Stimulated activated CD8-positive, alpha-beta memory T cell treated with anti-CD3 and anti-CD28 coated beads, Interleukin-7, amount 100 ng/mL, for 24 hours (primary cell): Measurements from ENCODE around the gene PCNX4.
"Not testable (repeated sequence)": the region's sequence is repeated elsewhere in the genome, so short reads cannot be mapped to it uniquely, and the experiment has no call there.

Source experiments
- DNase-seq: peaks from one replicate; pipeline ENCODE4 v3.0.0-alpha.2; 2020; ENCODE audit warnings: low read depth

Gene PCNX4

GRCh38 chr14:60091550-60092525 is at the start of gene PCNX4:
Gene PCNX4, plus strand, starts transcription at chr14:60091923. Its CDS starts 15,716 bp downstream, at chr14:60107639.
- DNase-seq = peak; percentile 85

DNA sequence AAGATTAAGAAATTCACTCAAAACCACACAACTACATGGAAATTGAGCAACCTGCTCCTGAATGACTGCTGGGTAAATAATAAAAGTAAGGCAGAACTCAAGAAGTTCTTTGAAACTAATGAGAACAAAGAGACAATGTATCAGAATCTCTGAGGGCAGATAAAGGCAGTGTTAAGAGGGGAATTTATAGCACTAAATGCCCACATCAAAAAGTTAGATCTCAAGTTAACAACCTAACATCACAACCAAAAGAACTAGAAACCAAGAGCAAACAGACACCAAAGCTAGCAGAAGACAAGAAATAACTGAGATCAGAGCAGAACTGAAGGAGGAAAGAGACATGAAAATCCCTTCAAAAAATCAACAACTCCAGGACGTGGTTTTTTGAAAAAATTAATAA is 43.7 kb upstream of the PCNX4 start:
- DNase-seq = not testable (repeated sequence)

DNA sequence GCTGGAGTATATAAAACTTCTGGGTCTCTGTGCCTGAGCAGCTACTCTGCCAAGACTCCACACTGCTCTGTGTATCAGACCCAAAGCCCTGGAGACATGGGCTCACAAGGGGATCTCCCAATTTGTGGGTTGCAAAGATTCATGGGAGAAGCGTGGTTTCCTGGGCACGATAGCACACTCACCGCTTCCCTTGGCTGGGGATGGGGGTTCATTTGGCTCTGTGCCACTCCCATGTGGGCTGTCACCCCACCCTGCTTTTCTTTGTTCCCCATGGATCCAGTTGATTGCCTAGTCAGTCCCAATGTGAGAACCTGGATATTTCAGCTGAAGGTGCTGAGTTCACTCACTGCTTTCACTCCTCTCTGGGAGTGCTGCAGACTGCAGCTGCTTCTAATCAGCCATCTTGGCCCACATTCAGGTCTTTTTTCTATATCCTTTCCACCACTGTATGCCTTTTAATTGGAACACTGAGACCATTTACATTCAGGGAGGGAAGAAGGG is 40.0 kb upstream of the PCNX4 start:
- DNase-seq = no peak

DNA sequence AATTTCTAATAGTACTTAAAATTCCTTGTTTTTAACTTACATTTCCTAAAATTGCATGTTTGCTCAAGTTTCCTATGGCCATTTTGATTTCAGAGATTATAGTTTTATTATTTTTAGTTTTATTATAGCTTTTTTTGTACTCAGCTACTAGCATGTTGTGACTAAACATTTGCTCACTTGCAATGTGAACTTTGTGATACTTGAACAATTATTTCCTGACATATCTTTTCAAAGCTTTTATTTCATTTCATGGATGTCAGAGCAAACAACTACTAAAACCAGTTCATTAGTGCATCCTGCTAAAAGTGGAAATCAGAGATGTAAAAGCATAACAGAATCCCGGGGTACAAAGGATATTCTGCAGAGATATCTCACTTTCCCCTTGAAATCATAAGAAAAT is 33.6 kb upstream of the PCNX4 start:
- no peak for DNase-seq

DNA sequence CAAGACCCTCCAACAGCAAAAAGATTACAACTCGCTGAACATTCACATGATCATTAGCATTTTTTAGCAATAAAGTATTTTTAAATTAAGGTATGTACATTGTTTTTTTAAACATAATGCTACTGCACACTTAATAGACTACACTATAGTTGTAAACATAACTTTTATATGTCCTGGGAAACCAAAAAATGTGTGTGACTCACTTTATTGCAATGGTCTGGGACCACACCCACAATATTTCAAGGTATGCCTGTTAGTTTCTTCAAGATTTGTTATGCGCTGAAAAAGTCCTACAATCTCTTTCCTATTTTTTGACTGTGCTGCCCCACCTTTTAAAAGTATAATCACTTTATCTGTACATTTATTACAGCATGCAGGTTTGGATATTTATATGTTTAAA is 30.4 kb upstream of the PCNX4 start:
- DNase-seq = no peak

GRCh38 chr14:60064491-60065072 is 27.1 kb upstream of the PCNX4 start:
- DNase-seq = no peak

GRCh38 chr14:60067882-60068281 is 23.8 kb upstream of the PCNX4 start:
- DNase-seq = no peak

GRCh38 chr14:60079723-60080122 is 12.0 kb upstream of the PCNX4 start:
- DNase-seq = no peak

GRCh38 chr14:60085085-60085484 is 6.6 kb upstream of the PCNX4 start:
- no peak for DNase-seq

DNA sequence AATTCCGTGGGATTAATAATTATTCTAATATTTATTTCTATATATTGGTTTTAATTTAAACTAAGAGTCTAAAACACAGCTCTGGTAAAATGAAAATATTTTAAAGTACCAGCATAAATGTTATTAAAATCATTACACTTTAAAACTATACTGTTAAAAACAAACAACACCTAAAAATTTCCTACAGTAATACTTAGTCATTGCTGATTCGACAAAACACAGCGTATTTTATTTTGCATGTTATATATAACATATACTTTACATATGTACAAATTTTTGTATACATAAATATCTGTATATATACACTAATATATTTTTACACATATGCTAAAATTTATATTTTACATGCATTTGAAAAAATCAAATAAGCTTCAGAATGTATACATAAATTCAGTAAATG is 6.0 kb upstream of the PCNX4 start:
- DNase-seq = no peak

GRCh38 chr14:60087668-60088067 is 4.1 kb upstream of the PCNX4 start:
- no peak for DNase-seq

- no peak for DNase-seq
Observed at GRCh38 chr14:60089221-60089620, 2.5 kb upstream of the PCNX4 start.

DNA sequence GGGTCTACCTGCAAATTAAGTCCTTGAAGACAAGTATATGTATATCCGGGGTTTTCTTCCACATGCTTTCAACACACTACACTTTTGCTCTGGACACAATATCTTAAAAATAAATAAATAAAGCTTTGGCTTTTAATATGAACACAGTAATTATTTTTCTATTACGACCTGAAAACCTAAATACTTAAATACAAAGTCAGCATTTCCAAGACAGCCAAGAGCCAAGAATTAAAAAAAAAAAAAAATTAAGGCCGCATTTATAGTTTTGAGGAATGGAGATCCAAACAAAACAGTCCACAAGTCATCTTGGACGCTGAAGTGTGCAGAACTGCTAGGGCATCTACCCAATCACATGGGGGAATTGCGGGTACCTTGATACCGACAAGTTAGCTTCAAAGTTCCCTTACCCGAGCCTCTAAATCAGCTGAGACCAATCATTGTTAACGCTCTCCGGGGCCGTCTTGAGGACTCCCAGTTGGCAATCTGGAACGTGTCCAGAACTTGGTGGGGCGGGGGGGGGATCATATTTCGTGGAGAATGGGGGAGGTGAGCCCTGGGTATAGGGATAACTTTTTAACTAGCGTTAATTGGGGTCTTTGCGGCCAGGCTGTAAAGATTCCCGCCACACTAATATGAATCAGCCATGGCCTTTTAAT is 731 bp upstream of the PCNX4 start:
- DNase-seq = no peak

- no peak for DNase-seq
Observed at GRCh38 chr14:60092526-60092920, 800 bp downstream of the PCNX4 start.

DNA sequence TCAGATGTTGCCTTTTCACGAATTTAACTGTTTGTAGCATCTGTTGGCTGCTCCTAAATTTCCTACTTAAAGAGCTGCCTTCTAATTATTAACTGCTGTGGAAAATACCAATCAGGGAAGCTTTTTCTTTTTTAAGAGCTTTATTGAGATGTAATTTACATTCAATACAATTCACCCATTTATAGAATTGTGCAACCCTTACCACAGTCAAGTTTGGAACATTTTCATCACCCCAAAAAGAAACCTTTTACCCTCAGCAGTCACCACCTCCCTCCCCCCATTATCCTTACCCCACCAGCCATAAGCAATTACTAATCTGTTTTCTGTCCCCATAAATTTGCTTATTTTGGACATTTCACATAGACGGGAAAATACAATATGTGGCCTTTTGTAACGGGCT is 1.4 kb downstream of the PCNX4 start:
- no peak for DNase-seq

GRCh38 chr14:60093606-60094005 is 1.9 kb downstream of the PCNX4 start:
- no peak for DNase-seq

DNA sequence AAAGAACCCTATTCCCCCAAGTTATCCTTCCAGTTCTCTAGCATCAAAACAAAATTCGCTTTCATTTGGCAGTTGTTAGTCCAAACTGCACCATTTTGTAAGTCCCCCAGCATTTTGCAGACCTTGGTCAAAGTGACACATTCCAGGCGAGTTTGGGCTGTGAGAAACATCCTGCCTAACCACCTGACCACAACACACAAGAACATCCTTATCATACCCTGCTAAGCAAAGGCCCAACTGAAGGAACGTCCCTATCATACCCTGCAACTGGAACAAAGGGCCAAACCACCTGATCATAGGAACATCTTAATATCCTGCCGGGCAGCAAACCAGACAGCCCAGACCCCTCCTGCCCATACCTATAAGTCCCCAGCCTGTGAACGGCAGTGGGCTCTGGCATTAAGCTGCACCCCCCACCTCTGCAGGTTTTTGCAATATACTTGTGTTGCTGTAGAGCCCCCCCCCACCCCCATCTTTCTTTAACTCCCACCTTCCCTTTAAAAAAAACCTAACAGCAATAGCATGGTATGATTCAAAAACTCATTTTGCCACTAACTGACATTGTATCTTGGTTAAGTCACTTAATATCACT is 2.7 kb downstream of the PCNX4 start:
- DNase-seq = no peak

DNA sequence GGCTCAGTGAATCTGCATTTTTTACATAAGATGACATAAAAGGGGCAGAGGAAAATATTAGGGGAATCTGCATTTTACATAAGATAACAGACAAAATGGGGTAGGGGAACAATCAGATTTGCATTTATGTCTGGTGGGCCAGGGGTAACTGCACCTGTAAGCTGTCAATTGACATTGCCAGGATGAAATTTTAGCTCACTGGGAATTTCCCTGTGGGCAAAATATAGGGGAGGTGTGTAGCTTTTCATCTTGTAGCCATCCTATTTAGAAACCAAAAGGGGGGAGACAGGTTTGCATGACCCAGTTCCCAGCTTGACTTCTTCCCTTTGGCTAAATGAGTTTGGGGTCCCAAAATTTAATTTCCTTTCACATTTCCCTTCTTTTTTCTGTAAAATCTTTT is 3.5 kb downstream of the PCNX4 start:
- no peak for DNase-seq

- no peak for DNase-seq
Observed at GRCh38 chr14:60095781-60096450, 4.2 kb downstream of the PCNX4 start.

GRCh38 chr14:60097974-60098373 is 6.3 kb downstream of the PCNX4 start:
- no peak for DNase-seq

GRCh38 chr14:60099855-60100254 is 8.1 kb downstream of the PCNX4 start:
- DNase-seq = not testable (repeated sequence)

GRCh38 chr14:60101786-60102185 is 10.1 kb downstream of the PCNX4 start:
- DNase-seq = no peak
